ENCODE data around the gene ZFYVE28. TPM values are rescaled to one million over a fixed set of nuclear protein-coding genes. Genes with fewer than 3 reads are reported as not detected.

ZFYVE28 gene
- total and polyA plus RNA-seq, 2 of the 8 experiments (the other 6 are each of a cell fraction or from before 2014, with no cell fraction given) = 1.7 to 4.9 TPM

DNA sequence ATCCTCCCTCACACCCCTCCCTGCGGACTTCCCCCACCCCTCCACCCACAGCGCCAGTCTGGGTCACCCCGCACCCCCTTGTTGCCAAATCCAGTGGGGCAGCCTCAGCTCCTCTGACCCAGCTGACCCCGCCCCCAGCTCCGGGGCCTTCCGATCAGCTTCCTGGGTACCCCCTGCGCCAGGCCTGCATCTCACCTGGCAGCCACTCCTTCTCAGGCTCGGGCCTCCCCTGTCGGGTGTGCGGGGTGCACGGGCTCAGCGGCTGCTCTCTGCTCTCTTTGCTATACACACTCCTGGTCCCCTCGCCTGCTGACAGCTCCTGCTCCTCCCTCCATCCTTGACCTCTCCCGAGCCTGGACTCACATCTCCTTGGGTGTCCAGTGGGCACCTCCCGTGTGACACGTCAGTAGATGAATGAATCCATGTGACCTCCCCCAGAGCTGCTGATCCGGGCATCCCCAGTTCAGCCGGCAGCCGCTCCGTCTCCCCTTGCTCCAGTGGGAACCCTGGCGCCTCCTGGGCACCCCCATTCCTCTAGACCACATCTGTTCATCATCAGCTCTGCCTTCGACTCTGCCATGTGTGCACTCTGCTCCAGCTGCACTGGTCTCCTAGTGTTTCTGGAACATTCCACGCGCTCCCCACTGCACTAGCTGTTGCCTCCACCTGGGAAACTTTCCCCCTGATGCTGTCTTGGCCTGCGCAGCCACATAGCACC lies 10.2 kb upstream of the ZFYVE28 start:
- H2BK120ac ChIP-seq (replicated peaks; ENCODE audit: low read depth, low read length) = no peak overlapping the region
- no peak overlapping the region for H3K4me2 ChIP-seq (ENCODE audit: insufficient read depth in 1 of 2, low read depth in 2 of 2, low read length in 2 of 2)
- FAIRE-seq (no peak), DNase-seq (ENCODE audit: low read depth in 1 of 2, low spot score in 2 of 2) (no peak)
- 82% methylated on average over 25 of the region's 25 CpGs; no CpG with 5 or more reads in 1 of the 2 experiments for WGBS, 2 experiments (ENCODE audit: extremely low coverage in 1 of 2, insufficient coverage in 1 of 2, insufficient read length in 1 of 2, insufficient replicate concordance in 2 of 2, low coverage in 1 of 2, low lambda C conversion rate in 2 of 2, missing lambda C conversion rate in 1 of 2)
- no peak overlapping the region for H3K18ac ChIP-seq (ENCODE audit: extremely low read depth, low read length)
- H2BK12ac ChIP-seq (ENCODE audit: low read depth, low read length) = no peak overlapping the region
- H4K20me1 ChIP-seq (replicated peaks in 1 of 2; ENCODE audit: control insufficient read depth in 1 of 2, insufficient read depth in 2 of 2, low read length in 2 of 2) = no peaks in the 10 kb centered on the region
- H3K27me3 ChIP-seq (replicated peaks in 1 of 4; ENCODE audit: control insufficient read depth in 3 of 4, extremely low read depth in 1 of 4, insufficient read depth in 3 of 4, low read length in 3 of 4) = no peaks in the 10 kb centered on the region
- H2AK5ac ChIP-seq (ENCODE audit: low read depth, low read length) = no peak overlapping the region
- H2BK20ac ChIP-seq (ENCODE audit: low read length) = no peak overlapping the region
- H3K36me3 ChIP-seq (ENCODE audit: control insufficient read depth in 2 of 4, insufficient read depth in 4 of 4, low read length in 3 of 4) = no peaks in the 10 kb centered on the region
- no peak overlapping the region for H3K27ac ChIP-seq (ENCODE audit: low read depth, low read length)
- no peaks in the 10 kb centered on the region for H3K79me1 ChIP-seq (ENCODE audit: low read depth, low read length)
- H3K9ac ChIP-seq (replicated peaks in 1 of 4; ENCODE audit: extremely low read depth in 1 of 4, low read depth in 3 of 4, low read length in 3 of 4) = no peak overlapping the region
- H3K56ac ChIP-seq (replicated peaks; ENCODE audit: insufficient read length, low read depth, low read length) = no peak overlapping the region
- ChIA-PET POLR2A (ENCODE audit: partially characterized antibody) (interaction anchor here (1.7 kb wide), 1 partner anchor 13 kb away, joined by 5 read pairs; no protein-coding TSS in a partner anchor), CTCF (ENCODE audit: partially characterized antibody) (interaction anchor here (0.7 to 4.0 kb wide), 8 partner anchors 8 to 212 kb away, joined by 3 to 40 read pairs (median 6); no protein-coding TSS in a partner anchor)
- peak overlapping the region; percentile 81 for H4K91ac ChIP-seq (replicated peaks; ENCODE audit: insufficient read length, low read length)
- TF ChIP-seq KDM1A (IDR thresholded peaks at IDR 0.05; ENCODE audit: borderline replicate concordance, low read length) (no peak), JUN (IDR thresholded peaks at IDR 0.05; ENCODE audit: low read depth, low read length) (no peak), ZNF274 (IDR thresholded peaks at IDR 0.05; ENCODE audit: borderline replicate concordance, extremely low read depth, low read length) (no peak), SIRT6 (IDR thresholded peaks at IDR 0.05; ENCODE audit: low read length) (no peak), RXRA (IDR thresholded peaks at IDR 0.05; ENCODE audit: insufficient read depth, low read depth, low read length) (no peak), ASH2L (IDR thresholded peaks at IDR 0.05; ENCODE audit: low read length) (no peak), NANOG (IDR thresholded peaks at IDR 0.05; ENCODE audit: insufficient read depth, low read depth, low read length, poor library complexity, severe bottlenecking) (no peak), EGR1 (IDR thresholded peaks at IDR 0.05; ENCODE audit: borderline replicate concordance, low read depth, low read length) (no peak), TBP (IDR thresholded peaks at IDR 0.05; ENCODE audit: low read depth, low read length) (no peak), SIX5 (IDR thresholded peaks at IDR 0.05; ENCODE audit: low read depth, low read length) (no peak)
- H4K8ac ChIP-seq (ENCODE audit: extremely low read depth, insufficient read depth, low read length) = peak overlapping the region; percentile 25; the same call in 1 of the 2 replicates
- no peaks in the 10 kb centered on the region for H3K23me2 ChIP-seq (ENCODE audit: low read depth, low read length)
- no peak overlapping the region for H2BK5ac ChIP-seq (ENCODE audit: low read depth, low read length)
- H3K23ac ChIP-seq (ENCODE audit: insufficient read length) = no peak overlapping the region
- no peak overlapping the region for H4K5ac ChIP-seq (ENCODE audit: insufficient read length, low read depth, low read length)
- no peak overlapping the region for H3K4ac ChIP-seq (replicated peaks; ENCODE audit: insufficient read length, low read depth, low read length)
- no peak overlapping the region for H3K14ac ChIP-seq (ENCODE audit: insufficient read length)
- no peaks in the 10 kb centered on the region for H3K79me2 ChIP-seq (ENCODE audit: control insufficient read depth in 1 of 2, insufficient read depth in 2 of 2, low read length in 2 of 2)
- H3K4me3 ChIP-seq (ENCODE audit: extremely low read depth in 1 of 4, insufficient read depth in 2 of 4, low read depth in 3 of 4, low read length in 4 of 4) = no peak overlapping the region
- no peak overlapping the region for H2AFZ ChIP-seq (ENCODE audit: low read length)
- peaks cover 0 to 7% (median under 1%) of the 10 kb centered on the region in 4 experiments; a peak in 5 of 7 replicates for H3K4me1 ChIP-seq (replicated peaks in 1 of 4; ENCODE audit: control insufficient read depth in 3 of 4, insufficient read depth in 4 of 4, low read length in 3 of 4)
- no peaks in the 10 kb centered on the region for H3K9me3 ChIP-seq (ENCODE audit: insufficient read depth in 2 of 2, low read depth in 1 of 2, low read length in 1 of 2)
- H2BK15ac ChIP-seq (ENCODE audit: low read length) = no peak overlapping the region

All from H1 (cell line).